GM12875 (cell line): Measurements from ENCODE around the gene PEX14.

Experiments used
- H3K4me3 ChIP-seq: one replicate; pipeline ENCODE4 v1.5.1; 2011; ENCODE audit warnings: low read depth, low read length, control low read depth
- CTCF ChIP-seq: IDR thresholded peaks from 2 replicates; pipeline ENCODE4 v1.5.1; 2011; ENCODE audit warnings: low read depth, mild to moderate bottlenecking, control low read depth, inconsistent platforms, low read length, moderate library complexity, borderline replicate concordance; ENCODE audit not compliant: insufficient read depth

The PEX14 gene

GRCh38 chr1:10612436-10613160 lies 137.8 kb downstream of the PEX14 start:
- no peak for TF ChIP-seq CTCF
- H3K4me3 ChIP-seq, result no peak overlapping the region

GRCh38 chr1:10613340-10613739 lies 138.6 kb downstream of the PEX14 start:
- H3K4me3 ChIP-seq, result no peak overlapping the region
- TF ChIP-seq CTCF, result no peak

- no peak for TF ChIP-seq CTCF
- H3K4me3 ChIP-seq, result no peak overlapping the region
Observed at GRCh38 chr1:10613861-10614260, 139.1 kb downstream of the PEX14 start.

- no peak overlapping the region for H3K4me3 ChIP-seq
- no peak for TF ChIP-seq CTCF
Observed at GRCh38 chr1:10614377-10615225, 139.9 kb downstream of the PEX14 start.

- H3K4me3 ChIP-seq, result no peak overlapping the region
- TF ChIP-seq CTCF, result no peak
Observed at GRCh38 chr1:10615332-10615731, 140.6 kb downstream of the PEX14 start.

- no peak for TF ChIP-seq CTCF
- no peak overlapping the region for H3K4me3 ChIP-seq
Observed at GRCh38 chr1:10615932-10616671, 141.4 kb downstream of the PEX14 start.
